Liver (tissue), 9 donors: Measurements from ENCODE around the gene TCFL5. TPM values are rescaled to one million over a fixed set of nuclear protein-coding genes. Genes with fewer than 3 reads are reported as not detected.

Experiments used
- DNase-seq: peaks from one replicate; pipeline ENCODE4 v3.0.0-alpha.2; 2017; ENCODE audit warnings: low spot score
- H3K27ac ChIP-seq, 2 donors: one replicate each; pipeline ENCODE4 v1.7.0; 2013; ENCODE audit warnings: inconsistent platforms in 2 of 2, low read length in 2 of 2, control low read depth in 1 of 2, low read depth in 1 of 2, mild to moderate bottlenecking in 1 of 2
- H3K27me3 ChIP-seq, 4 donors: one replicate each; pipeline versions ENCODE4 v1.6.1 to v1.7.0; 2013; ENCODE audit warnings: low read length in 3 of 4, inconsistent platforms in 1 of 4, mild to moderate bottlenecking in 1 of 4, moderate library complexity in 1 of 4; ENCODE audit not compliant: control insufficient read depth in 4 of 4, insufficient read depth in 4 of 4
- H3K36me3 ChIP-seq, 4 donors: one replicate each; pipeline versions ENCODE4 v1.6.1 to v1.7.0; 2013; ENCODE audit warnings: low read length in 3 of 4, mild to moderate bottlenecking in 3 of 4, low read depth in 1 of 4, moderate library complexity in 1 of 4; ENCODE audit not compliant: control insufficient read depth in 4 of 4, insufficient read depth in 3 of 4
- H3K4me1 ChIP-seq, 4 donors: one replicate each; pipeline versions ENCODE4 v1.6.1 to v1.7.0; 2013; ENCODE audit warnings: low read length in 3 of 4, mild to moderate bottlenecking in 3 of 4, moderate library complexity in 1 of 4; ENCODE audit not compliant: control insufficient read depth in 4 of 4, insufficient read depth in 4 of 4
- H3K4me3 ChIP-seq, 3 donors: one replicate each; pipeline versions ENCODE4 v1.6.1 to v1.7.0; 2013; ENCODE audit warnings: low read length in 3 of 3, control low read depth in 1 of 3, low read depth in 1 of 3, mild to moderate bottlenecking in 1 of 3
- H3K9ac ChIP-seq, 2 donors: one replicate each; pipeline ENCODE4 v1.7.0; 2013; ENCODE audit warnings: low read length in 2 of 2, mild to moderate bottlenecking in 2 of 2, moderate library complexity in 2 of 2, control low read depth in 1 of 2, low read depth in 1 of 2
- H3K9me3 ChIP-seq, 4 donors: one replicate each; pipeline versions ENCODE4 v1.6.1 to v1.7.0; 2013; ENCODE audit warnings: low read length in 3 of 4; ENCODE audit not compliant: control insufficient read depth in 4 of 4
- ATF3 ChIP-seq: IDR thresholded peaks from 2 replicates; pipeline ENCODE4 v1.6.1; 2016; ENCODE audit warnings: antibody characterized with exemption
- CTCF ChIP-seq: fragments of 150-350 bp; IDR thresholded peaks from 2 replicates; pipeline ENCODE4 v1.5.1; 2017; ENCODE audit warnings: improper control_type of control experiment, low read depth, low read length; ENCODE audit not compliant: missing input control
- EGR1 ChIP-seq, 2 donors: IDR thresholded peaks; 2 replicates each; pipeline ENCODE4 v1.6.1; 2016 to 2018; ENCODE audit warnings: antibody characterized with exemption in 2 of 2, low read depth in 2 of 2
- FOXA1 ChIP-seq: IDR thresholded peaks from 2 replicates; pipeline ENCODE4 v1.6.1; 2016; ENCODE audit warnings: antibody characterized with exemption
- FOXA2 ChIP-seq: IDR thresholded peaks from 2 replicates; pipeline ENCODE4 v1.6.1; 2016; ENCODE audit warnings: antibody characterized with exemption
- GABPA ChIP-seq, 2 donors: IDR thresholded peaks in 1 of 2; conservative IDR thresholded peaks in 1 of 2; 2 replicates each; pipeline ENCODE4 v1.6.1; 2016; ENCODE audit warnings: antibody characterized with exemption in 2 of 2, mild to moderate bottlenecking in 1 of 2, moderate library complexity in 1 of 2
- HNF4A ChIP-seq, 2 donors: conservative IDR thresholded peaks; 2 replicates each; pipeline ENCODE4 v1.6.1; 2016; ENCODE audit warnings: antibody characterized with exemption in 2 of 2, mild to moderate bottlenecking in 2 of 2
- HNF4G ChIP-seq: IDR thresholded peaks from 2 replicates; pipeline ENCODE4 v1.6.1; 2016; ENCODE audit warnings: antibody characterized with exemption
- JUND ChIP-seq, 2 donors: IDR thresholded peaks; 2 replicates each; pipeline ENCODE4 v1.6.1; 2016; ENCODE audit warnings: antibody characterized with exemption in 2 of 2
- MAX ChIP-seq: IDR thresholded peaks from 2 replicates; pipeline ENCODE4 v1.6.1; 2016; ENCODE audit warnings: antibody characterized with exemption
- NR2F2 ChIP-seq: IDR thresholded peaks from 2 replicates; pipeline ENCODE4 v1.6.1; 2016; ENCODE audit warnings: antibody characterized with exemption
- RAD21 ChIP-seq, 2 donors: IDR thresholded peaks; 2 replicates each; pipeline ENCODE4 v1.6.1; 2016; ENCODE audit warnings: antibody characterized with exemption in 2 of 2, mild to moderate bottlenecking in 2 of 2
- RXRA ChIP-seq, 2 donors: IDR thresholded peaks; 2 replicates each; pipeline ENCODE4 v1.6.1; 2017 to 2018; ENCODE audit warnings: antibody characterized with exemption in 2 of 2, mild to moderate bottlenecking in 1 of 2
- SP1 ChIP-seq: IDR thresholded peaks from 2 replicates; pipeline ENCODE4 v1.6.1; 2018; ENCODE audit warnings: antibody characterized with exemption, mild to moderate bottlenecking
- TAF1 ChIP-seq: conservative IDR thresholded peaks from 2 replicates; pipeline ENCODE4 v1.6.1; 2016; ENCODE audit warnings: antibody characterized with exemption, mild to moderate bottlenecking
- YY1 ChIP-seq: IDR thresholded peaks from 2 replicates; pipeline ENCODE4 v1.6.1; 2016; ENCODE audit warnings: antibody characterized with exemption, mild to moderate bottlenecking
- ZBTB33 ChIP-seq: IDR thresholded peaks from 2 replicates; pipeline ENCODE4 v1.6.1; 2016; ENCODE audit warnings: antibody characterized with exemption
- WGBS: extraction: QIAGEN DNeasy Blood & Tissue Kit; methylation state at CpG from one replicate; pipeline ENCODE4 v1.1.7; 2013; 5-methylcytosine and 5-hydroxymethylcytosine counted together
- polyA plus RNA-seq, 2 donors: library from polyadenylated mRNA; stranded (reverse) in 1 of 2; unstranded in 1 of 2; fragments of 200-250 nt in 1 of 2; fragments of >200 nt in 1 of 2; fragmentation: Nextera tagmentation in 1 of 2; extraction: Ambion mirVana in 1 of 2; gene quantifications; one replicate each; pipeline versions ENCODE4 v1.2.1 to v1.2.3, GENCODE V29; 2013 to 2015
- total RNA-seq, 2 donors: library from RNA; depleted of rRNA; stranded (reverse); fragments of >200 nt; gene quantifications; one replicate each; pipeline ENCODE4 v1.2.3, GENCODE V29; 2014
- TF ChIP-seq, protein P1 (sequence below): IDR thresholded peaks from 2 replicates; pipeline ENCODE4 v1.6.1; 2016; ENCODE audit warnings: antibody characterized with exemption, mild to moderate bottlenecking
- donor health status: healthy.
- donor health status: healthy.
- donor health status: healthy.
- donor health status: healthy.
- donor health status: healthy.

Gene TCFL5
- total and polyA plus RNA-seq, 4 donors = 0.79 to 3.8 (median 2.2) TPM

- Histone ChIP-seq H3K9ac (no peak overlapping the region), H3K4me3 (no peak overlapping the region), H3K4me1 (peaks cover 16 to 46% (median 28%) of the 10 kb centered on the region in 4 donors), H3K27ac (no peak overlapping the region), H3K27me3 (no peaks in the 10 kb centered on the region), H3K9me3 (no peaks in the 10 kb centered on the region), H3K36me3 (peaks cover 0 to 15% (median 10%) of the 10 kb centered on the region in 4 donors)
- TF ChIP-seq FOXA2 (no peak), HNF4G (no peak), HNF4A (conservative IDR thresholded peaks at IDR 0.05) (no peak), GABPA (IDR thresholded peaks at IDR 0.05 in 1 of 2, conservative IDR thresholded peaks at IDR 0.05 in 1 of 2) (no peak), ZBTB33 (no peak), EGR1 (IDR thresholded peaks at IDR 0.05; ENCODE audit: low read depth in 2 of 2) (no peak), NR2F2 (no peak), ATF3 (no peak), TAF1 (no peak), JUND (IDR thresholded peaks at IDR 0.05) (no peak), CTCF (no peak), YY1 (no peak), FOXA1 (no peak), MAX (no peak), SP1 (no peak), RAD21 (IDR thresholded peaks at IDR 0.05) (no peak), RXRA (IDR thresholded peaks at IDR 0.05) (no peak)
- TF ChIP-seq, protein P1, sequence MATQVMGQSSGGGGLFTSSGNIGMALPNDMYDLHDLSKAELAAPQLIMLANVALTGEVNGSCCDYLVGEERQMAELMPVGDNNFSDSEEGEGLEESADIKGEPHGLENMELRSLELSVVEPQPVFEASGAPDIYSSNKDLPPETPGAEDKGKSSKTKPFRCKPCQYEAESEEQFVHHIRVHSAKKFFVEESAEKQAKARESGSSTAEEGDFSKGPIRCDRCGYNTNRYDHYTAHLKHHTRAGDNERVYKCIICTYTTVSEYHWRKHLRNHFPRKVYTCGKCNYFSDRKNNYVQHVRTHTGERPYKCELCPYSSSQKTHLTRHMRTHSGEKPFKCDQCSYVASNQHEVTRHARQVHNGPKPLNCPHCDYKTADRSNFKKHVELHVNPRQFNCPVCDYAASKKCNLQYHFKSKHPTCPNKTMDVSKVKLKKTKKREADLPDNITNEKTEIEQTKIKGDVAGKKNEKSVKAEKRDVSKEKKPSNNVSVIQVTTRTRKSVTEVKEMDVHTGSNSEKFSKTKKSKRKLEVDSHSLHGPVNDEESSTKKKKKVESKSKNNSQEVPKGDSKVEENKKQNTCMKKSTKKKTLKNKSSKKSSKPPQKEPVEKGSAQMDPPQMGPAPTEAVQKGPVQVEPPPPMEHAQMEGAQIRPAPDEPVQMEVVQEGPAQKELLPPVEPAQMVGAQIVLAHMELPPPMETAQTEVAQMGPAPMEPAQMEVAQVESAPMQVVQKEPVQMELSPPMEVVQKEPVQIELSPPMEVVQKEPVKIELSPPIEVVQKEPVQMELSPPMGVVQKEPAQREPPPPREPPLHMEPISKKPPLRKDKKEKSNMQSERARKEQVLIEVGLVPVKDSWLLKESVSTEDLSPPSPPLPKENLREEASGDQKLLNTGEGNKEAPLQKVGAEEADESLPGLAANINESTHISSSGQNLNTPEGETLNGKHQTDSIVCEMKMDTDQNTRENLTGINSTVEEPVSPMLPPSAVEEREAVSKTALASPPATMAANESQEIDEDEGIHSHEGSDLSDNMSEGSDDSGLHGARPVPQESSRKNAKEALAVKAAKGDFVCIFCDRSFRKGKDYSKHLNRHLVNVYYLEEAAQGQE = no peak
- no peak for DNase-seq
- 93% methylated on average over 26 of the region's 26 CpGs for WGBS
Observed at GRCh38 chr20:62800314-62801259, 61.0 kb downstream of the TCFL5 start.
